ENCODE data around the gene STXBP4.

STXBP4 gene

DNA sequence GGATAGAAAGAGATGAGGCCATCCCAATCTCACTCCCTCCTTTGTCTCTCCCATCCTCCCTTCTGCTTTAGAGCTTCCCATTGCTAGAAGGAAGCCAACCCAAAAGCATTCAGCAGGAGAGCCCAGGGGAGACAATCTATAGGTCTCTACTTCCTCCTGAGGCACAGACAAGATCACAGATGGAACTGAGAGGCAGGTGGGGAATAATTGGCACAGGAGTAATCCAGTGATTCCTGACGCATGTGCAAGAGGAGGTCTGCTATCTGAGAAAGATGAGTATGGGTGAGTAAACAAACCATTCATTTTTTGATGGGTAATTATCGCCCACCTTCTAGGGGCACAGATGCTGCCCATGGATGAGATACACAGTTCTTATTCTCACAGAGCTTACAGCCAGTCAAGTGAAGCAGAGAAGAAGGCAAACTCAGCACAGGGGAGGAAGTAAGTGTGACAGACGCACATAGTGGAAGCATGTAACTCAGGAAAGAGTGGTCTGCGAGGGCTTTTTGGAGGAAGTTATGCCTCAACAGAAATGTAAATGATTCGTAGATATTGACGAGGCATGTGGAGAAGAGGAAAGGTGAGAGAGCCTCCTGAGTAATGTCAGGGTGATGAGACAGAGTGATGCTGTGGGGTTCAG lies 207.3 kb downstream of the STXBP4 start:
- Histone ChIP-seq H3K4me1 (ENCODE audit: low read depth, poor library complexity, severe bottlenecking) (peaks cover 7% of the 10 kb centered on the region), H4K20me1 (ENCODE audit: insufficient read depth) (no peaks in the 10 kb centered on the region), H3K9ac (no peak overlapping the region), H3K4me2 (no peak overlapping the region), H3K27me3 (ENCODE audit: insufficient read depth, low read depth) (no peaks in the 10 kb centered on the region), H3K4me3 (IDR thresholded peaks at IDR 0.05; ENCODE audit: insufficient read depth, low read depth, low read length) (no peak overlapping the region), H3K79me2 (ENCODE audit: insufficient read depth, low read depth) (no peaks in the 10 kb centered on the region), H3K27ac (no peak overlapping the region), H2AFZ (ENCODE audit: low read depth) (no peak overlapping the region), H3K36me3 (ENCODE audit: insufficient read depth) (no peaks in the 10 kb centered on the region)
- no peak for TF ChIP-seq CTCF (conservative IDR thresholded peaks at IDR 0.05; ENCODE audit: low read depth, low read length)

GRCh38 chr17:55177159-55177854 lies 208.7 kb downstream of the STXBP4 start:
- H2AFZ ChIP-seq (ENCODE audit: low read depth), result no peak overlapping the region
- H3K9ac ChIP-seq, result no peak overlapping the region
- H3K27ac ChIP-seq, result no peak overlapping the region
- no peaks in the 10 kb centered on the region for H3K27me3 ChIP-seq (ENCODE audit: insufficient read depth, low read depth)
- H3K79me2 ChIP-seq (ENCODE audit: insufficient read depth, low read depth), result no peaks in the 10 kb centered on the region
- no peak for TF ChIP-seq CTCF (conservative IDR thresholded peaks at IDR 0.05; ENCODE audit: low read depth, low read length)
- no peak overlapping the region for H3K4me3 ChIP-seq (IDR thresholded peaks at IDR 0.05; ENCODE audit: insufficient read depth, low read depth, low read length)
- no peaks in the 10 kb centered on the region for H3K36me3 ChIP-seq (ENCODE audit: insufficient read depth)
- H4K20me1 ChIP-seq (ENCODE audit: insufficient read depth), result no peaks in the 10 kb centered on the region
- no peak overlapping the region for H3K4me2 ChIP-seq
- H3K4me1 ChIP-seq (ENCODE audit: low read depth, poor library complexity, severe bottlenecking), result peaks cover 3% of the 10 kb centered on the region

GRCh38 chr17:55177855-55178217 lies 209.3 kb downstream of the STXBP4 start:
- Histone ChIP-seq H3K79me2 (ENCODE audit: insufficient read depth, low read depth) (no peaks in the 10 kb centered on the region), H2AFZ (ENCODE audit: low read depth) (no peak overlapping the region), H3K9ac (no peak overlapping the region), H4K20me1 (ENCODE audit: insufficient read depth) (no peaks in the 10 kb centered on the region), H3K36me3 (ENCODE audit: insufficient read depth) (no peaks in the 10 kb centered on the region), H3K4me3 (IDR thresholded peaks at IDR 0.05; ENCODE audit: insufficient read depth, low read depth, low read length) (no peak overlapping the region), H3K4me1 (ENCODE audit: low read depth, poor library complexity, severe bottlenecking) (no peaks in the 10 kb centered on the region), H3K27ac (no peak overlapping the region), H3K27me3 (ENCODE audit: insufficient read depth, low read depth) (no peaks in the 10 kb centered on the region), H3K4me2 (no peak overlapping the region)
- TF ChIP-seq CTCF (conservative IDR thresholded peaks at IDR 0.05; ENCODE audit: low read depth, low read length), result no peak

GRCh38 chr17:55186937-55187770 lies 218.6 kb downstream of the STXBP4 start:
- no peak overlapping the region for H3K4me2 ChIP-seq
- H3K27me3 ChIP-seq (ENCODE audit: insufficient read depth, low read depth), result no peaks in the 10 kb centered on the region
- no peak overlapping the region for H2AFZ ChIP-seq (ENCODE audit: low read depth)
- no peaks in the 10 kb centered on the region for H3K4me1 ChIP-seq (ENCODE audit: low read depth, poor library complexity, severe bottlenecking)
- H3K27ac ChIP-seq, result no peak overlapping the region
- H3K4me3 ChIP-seq (IDR thresholded peaks at IDR 0.05; ENCODE audit: insufficient read depth, low read depth, low read length), result no peak overlapping the region
- TF ChIP-seq CTCF (conservative IDR thresholded peaks at IDR 0.05; ENCODE audit: low read depth, low read length), result no peak
- H3K36me3 ChIP-seq (ENCODE audit: insufficient read depth), result no peaks in the 10 kb centered on the region
- no peaks in the 10 kb centered on the region for H4K20me1 ChIP-seq (ENCODE audit: insufficient read depth)
- no peaks in the 10 kb centered on the region for H3K79me2 ChIP-seq (ENCODE audit: insufficient read depth, low read depth)
- no peak overlapping the region for H3K9ac ChIP-seq

All from KMS-11 (cell line).